ENCODE measurements around the gene B3GAT2. TPM values are rescaled to one million over a fixed set of nuclear protein-coding genes. Genes with fewer than 3 reads are reported as not detected.

B3GAT2 gene
- total and polyA plus RNA-seq, 2 donors (not counting 1 experiment from before 2014, with no cell fraction given) = not detected

DNA sequence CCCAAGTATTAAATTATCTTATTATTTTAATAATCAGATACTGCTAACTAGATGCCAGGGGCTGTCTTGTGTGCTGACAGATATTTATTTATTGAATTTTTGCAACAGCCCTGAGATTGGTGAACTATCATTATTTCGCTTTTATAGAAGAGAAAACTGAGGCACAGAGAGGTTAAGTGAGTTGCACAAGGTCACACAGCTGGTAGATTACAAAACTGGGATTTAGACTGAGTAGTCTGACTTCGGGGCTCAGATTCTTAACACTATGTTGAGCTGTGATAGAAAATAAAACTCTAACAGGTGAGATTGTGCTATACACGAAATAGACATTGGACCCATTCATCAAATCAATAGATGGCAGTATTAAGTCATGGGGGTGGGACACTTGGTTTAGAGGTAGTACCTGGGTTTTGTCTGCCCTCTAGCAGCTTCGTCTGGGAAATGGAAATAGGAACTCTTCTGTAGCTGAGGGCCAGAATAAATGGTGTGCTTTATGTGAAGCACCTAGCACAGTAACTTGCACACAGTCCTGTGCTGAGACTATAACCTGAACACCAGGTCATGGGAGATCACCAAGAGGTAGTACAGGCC, 113.4 kb downstream of the B3GAT2 start:
- H3K4me2 ChIP-seq (replicated peaks; ENCODE audit: low read depth, low read length, poor library complexity, severe bottlenecking) = no peak overlapping the region
- ChIA-PET POLR2A (no interaction called here), CTCF (interaction anchor here (0.7 to 1.3 kb wide), 3 partner anchors 8 to 41 kb away, joined by 3 to 4 read pairs (median 4); no protein-coding TSS in a partner anchor)
- no peaks in the 10 kb centered on the region for H3K9me3 ChIP-seq (ENCODE audit: control extremely low read depth in 1 of 3, control insufficient read depth in 2 of 3, insufficient read depth in 1 of 3, low read length in 2 of 3)
- Mint-ChIP-seq H3K9me3 (ENCODE audit: insufficient read depth) (no peaks in the 10 kb centered on the region), H3K27me3 (no peaks in the 10 kb centered on the region), H3K27ac (no peak overlapping the region), H3K4me3 (no peak overlapping the region), H3K4me1 (peaks cover 9% of the 10 kb centered on the region)
- H3K36me3 ChIP-seq (replicated peaks in 1 of 2; ENCODE audit: control extremely low read depth in 1 of 2, control insufficient read depth in 1 of 2, extremely low read depth in 1 of 2, insufficient read depth in 2 of 2, low read length in 1 of 2) = peaks cover 0 to 2% of the 10 kb centered on the region in 2 experiments
- intact Hi-C loops (cut with micrococcal nuclease) = no loop called here
- H3K27ac ChIP-seq (ENCODE audit: low read length in 2 of 2) = no peak overlapping the region
- no peak for ATAC-seq (ENCODE audit: low read depth)
- H3K79me2 ChIP-seq (ENCODE audit: control insufficient read depth, insufficient read depth, low read length) = no peaks in the 10 kb centered on the region
- WGBS (ENCODE audit: insufficient coverage) = 80% methylated on average over 3 of the region's 4 CpGs
- H3K4me3 ChIP-seq (ENCODE audit: control extremely low read depth in 1 of 5, extremely low read depth in 1 of 5, insufficient read depth in 1 of 5, low read depth in 2 of 5, low read length in 4 of 5) = no peak overlapping the region
- H3K27me3 ChIP-seq (replicated peaks in 1 of 4; ENCODE audit: control extremely low read depth in 1 of 4, control insufficient read depth in 3 of 4, insufficient read depth in 4 of 4, low read length in 3 of 4) = no peaks in the 10 kb centered on the region
- DNase-seq = no peak
- H3K9ac ChIP-seq (ENCODE audit: low read length) = no peak overlapping the region
- TF ChIP-seq EZH2 (IDR thresholded peaks at IDR 0.05; ENCODE audit: borderline replicate concordance, insufficient read depth, low read depth, low read length, poor library complexity, severe bottlenecking) = no peak
- TF ChIP-seq, protein P1, sequence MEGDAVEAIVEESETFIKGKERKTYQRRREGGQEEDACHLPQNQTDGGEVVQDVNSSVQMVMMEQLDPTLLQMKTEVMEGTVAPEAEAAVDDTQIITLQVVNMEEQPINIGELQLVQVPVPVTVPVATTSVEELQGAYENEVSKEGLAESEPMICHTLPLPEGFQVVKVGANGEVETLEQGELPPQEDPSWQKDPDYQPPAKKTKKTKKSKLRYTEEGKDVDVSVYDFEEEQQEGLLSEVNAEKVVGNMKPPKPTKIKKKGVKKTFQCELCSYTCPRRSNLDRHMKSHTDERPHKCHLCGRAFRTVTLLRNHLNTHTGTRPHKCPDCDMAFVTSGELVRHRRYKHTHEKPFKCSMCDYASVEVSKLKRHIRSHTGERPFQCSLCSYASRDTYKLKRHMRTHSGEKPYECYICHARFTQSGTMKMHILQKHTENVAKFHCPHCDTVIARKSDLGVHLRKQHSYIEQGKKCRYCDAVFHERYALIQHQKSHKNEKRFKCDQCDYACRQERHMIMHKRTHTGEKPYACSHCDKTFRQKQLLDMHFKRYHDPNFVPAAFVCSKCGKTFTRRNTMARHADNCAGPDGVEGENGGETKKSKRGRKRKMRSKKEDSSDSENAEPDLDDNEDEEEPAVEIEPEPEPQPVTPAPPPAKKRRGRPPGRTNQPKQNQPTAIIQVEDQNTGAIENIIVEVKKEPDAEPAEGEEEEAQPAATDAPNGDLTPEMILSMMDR (IDR thresholded peaks at IDR 0.05) = no peak
- H3K4me1 ChIP-seq (ENCODE audit: control insufficient read depth in 2 of 2, insufficient read depth in 2 of 2, low read length in 2 of 2) = peaks cover 0 to 7% of the 10 kb centered on the region in 2 donors
- no peak overlapping the region for H2AFZ ChIP-seq (ENCODE audit: insufficient read depth, low read depth, low read length, poor library complexity, severe bottlenecking)
- no peaks in the 10 kb centered on the region for H4K20me1 ChIP-seq (ENCODE audit: control insufficient read depth, insufficient read depth, low read length, poor library complexity, severe bottlenecking)

DNA sequence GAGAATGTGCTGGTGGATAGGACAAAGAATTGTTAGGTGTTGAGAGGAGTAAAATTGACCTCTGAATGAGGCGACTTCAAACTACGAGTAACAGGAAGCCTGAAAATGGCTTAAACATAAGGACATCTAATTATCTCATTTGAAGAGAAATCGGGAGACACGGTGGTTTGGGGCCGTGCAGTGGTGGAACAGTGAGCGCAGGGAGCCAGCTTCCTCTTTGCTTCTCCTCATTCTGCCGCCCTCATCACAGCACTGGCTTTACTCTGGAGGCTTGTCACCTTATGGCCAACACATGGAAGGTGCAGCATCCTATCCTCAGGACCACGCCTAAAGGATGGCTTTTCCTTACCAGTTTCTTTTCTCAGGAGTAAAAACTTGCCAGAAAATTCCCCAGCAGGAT, 114.3 kb downstream of the B3GAT2 start:
- Histone ChIP-seq H3K4me3 (ENCODE audit: control extremely low read depth in 1 of 5, extremely low read depth in 1 of 5, insufficient read depth in 1 of 5, low read depth in 2 of 5, low read length in 4 of 5) (no peak overlapping the region), H3K4me2 (replicated peaks; ENCODE audit: low read depth, low read length, poor library complexity, severe bottlenecking) (no peak overlapping the region), H3K79me2 (ENCODE audit: control insufficient read depth, insufficient read depth, low read length) (no peaks in the 10 kb centered on the region), H3K9me3 (ENCODE audit: control extremely low read depth in 1 of 3, control insufficient read depth in 2 of 3, insufficient read depth in 1 of 3, low read length in 2 of 3) (no peaks in the 10 kb centered on the region), H3K36me3 (replicated peaks in 1 of 2; ENCODE audit: control extremely low read depth in 1 of 2, control insufficient read depth in 1 of 2, extremely low read depth in 1 of 2, insufficient read depth in 2 of 2, low read length in 1 of 2) (peaks cover 0 to 3% of the 10 kb centered on the region in 2 experiments), H3K27me3 (replicated peaks in 1 of 4; ENCODE audit: control extremely low read depth in 1 of 4, control insufficient read depth in 3 of 4, insufficient read depth in 4 of 4, low read length in 3 of 4) (no peaks in the 10 kb centered on the region), H3K4me1 (ENCODE audit: control insufficient read depth in 2 of 2, insufficient read depth in 2 of 2, low read length in 2 of 2) (peaks cover 0 to 5% of the 10 kb centered on the region in 2 donors), H3K27ac (ENCODE audit: low read length in 2 of 2) (no peak overlapping the region), H3K9ac (ENCODE audit: low read length) (no peak overlapping the region), H2AFZ (ENCODE audit: insufficient read depth, low read depth, low read length, poor library complexity, severe bottlenecking) (no peak overlapping the region), H4K20me1 (ENCODE audit: control insufficient read depth, insufficient read depth, low read length, poor library complexity, severe bottlenecking) (no peaks in the 10 kb centered on the region)
- no peaks in the 10 kb centered on the region for H3K9me3 Mint-ChIP-seq (ENCODE audit: insufficient read depth)
- no peak for TF ChIP-seq EZH2 (IDR thresholded peaks at IDR 0.05; ENCODE audit: borderline replicate concordance, insufficient read depth, low read depth, low read length, poor library complexity, severe bottlenecking)
- TF ChIP-seq, protein P1 (IDR thresholded peaks at IDR 0.05) = no peak
- 97% methylated on average over 6 of the region's 8 CpGs for WGBS (ENCODE audit: insufficient coverage)
- ChIA-PET POLR2A (no interaction called here), CTCF (interaction anchor here (1.3 kb wide), 1 partner anchor 42 kb away, joined by 4 read pairs; no protein-coding TSS in a partner anchor)
- H3K4me3 Mint-ChIP-seq = no peak overlapping the region
- H3K4me1 Mint-ChIP-seq = peaks cover 5% of the 10 kb centered on the region
- intact Hi-C loops (cut with micrococcal nuclease) = no loop called here
- H3K27me3 Mint-ChIP-seq = no peaks in the 10 kb centered on the region
- no peak overlapping the region for H3K27ac Mint-ChIP-seq
- DNase-seq (no peak), ATAC-seq (ENCODE audit: low read depth) (no peak)

Data from B cell (primary cell).